GM12865 (cell line): Measurements from ENCODE around the gene HOXD3.

Experiments used
- DNase-seq: peaks from one replicate; pipeline ENCODE4 v3.0.0; 2010; ENCODE audit warnings: low read depth
- H3K4me3 ChIP-seq: 2 replicates; pipeline ENCODE4 v1.5.1; 2011; ENCODE audit warnings: mild to moderate bottlenecking, low read depth, low read length, control low read depth
- TF ChIP-seq, protein P1 (sequence below): IDR thresholded peaks from 2 replicates; pipeline ENCODE4 v1.5.1; 2011; ENCODE audit warnings: low read length, control low read depth, low read depth, inconsistent platforms; ENCODE audit not compliant: insufficient read depth; ENCODE audit errors: missing control alignments

Gene HOXD3

DNA sequence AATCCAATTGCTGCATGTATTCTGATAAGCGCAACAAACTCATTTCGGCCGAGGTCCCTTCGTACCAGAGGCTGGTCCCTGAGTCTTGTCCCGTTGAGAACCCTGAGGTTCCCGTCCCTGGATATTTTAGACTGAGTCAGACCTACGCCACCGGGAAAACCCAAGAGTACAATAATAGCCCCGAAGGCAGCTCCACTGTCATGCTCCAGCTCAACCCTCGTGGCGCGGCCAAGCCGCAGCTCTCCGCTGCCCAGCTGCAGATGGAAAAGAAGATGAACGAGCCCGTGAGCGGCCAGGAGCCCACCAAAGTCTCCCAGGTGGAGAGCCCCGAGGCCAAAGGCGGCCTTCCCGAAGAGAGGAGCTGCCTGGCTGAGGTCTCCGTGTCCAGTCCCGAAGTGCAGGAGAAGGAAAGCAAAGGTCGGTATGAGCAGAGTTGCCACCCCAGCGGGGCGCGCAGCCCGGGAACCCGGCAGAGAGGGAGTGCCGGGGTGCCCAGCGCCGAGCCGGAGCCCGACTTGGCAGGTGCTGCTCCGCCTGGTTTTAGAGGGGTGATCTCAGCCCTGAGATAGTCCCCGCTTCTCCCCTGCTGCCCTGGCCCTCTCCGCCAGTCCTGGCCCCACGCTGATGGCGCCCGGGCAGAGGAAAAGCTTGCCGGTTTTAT lies 39.8 kb upstream of the HOXD3 start:
- DNase-seq = no peak
- no peak overlapping the region for H3K4me3 ChIP-seq
- TF ChIP-seq, protein P1, sequence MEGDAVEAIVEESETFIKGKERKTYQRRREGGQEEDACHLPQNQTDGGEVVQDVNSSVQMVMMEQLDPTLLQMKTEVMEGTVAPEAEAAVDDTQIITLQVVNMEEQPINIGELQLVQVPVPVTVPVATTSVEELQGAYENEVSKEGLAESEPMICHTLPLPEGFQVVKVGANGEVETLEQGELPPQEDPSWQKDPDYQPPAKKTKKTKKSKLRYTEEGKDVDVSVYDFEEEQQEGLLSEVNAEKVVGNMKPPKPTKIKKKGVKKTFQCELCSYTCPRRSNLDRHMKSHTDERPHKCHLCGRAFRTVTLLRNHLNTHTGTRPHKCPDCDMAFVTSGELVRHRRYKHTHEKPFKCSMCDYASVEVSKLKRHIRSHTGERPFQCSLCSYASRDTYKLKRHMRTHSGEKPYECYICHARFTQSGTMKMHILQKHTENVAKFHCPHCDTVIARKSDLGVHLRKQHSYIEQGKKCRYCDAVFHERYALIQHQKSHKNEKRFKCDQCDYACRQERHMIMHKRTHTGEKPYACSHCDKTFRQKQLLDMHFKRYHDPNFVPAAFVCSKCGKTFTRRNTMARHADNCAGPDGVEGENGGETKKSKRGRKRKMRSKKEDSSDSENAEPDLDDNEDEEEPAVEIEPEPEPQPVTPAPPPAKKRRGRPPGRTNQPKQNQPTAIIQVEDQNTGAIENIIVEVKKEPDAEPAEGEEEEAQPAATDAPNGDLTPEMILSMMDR = no peak

DNA sequence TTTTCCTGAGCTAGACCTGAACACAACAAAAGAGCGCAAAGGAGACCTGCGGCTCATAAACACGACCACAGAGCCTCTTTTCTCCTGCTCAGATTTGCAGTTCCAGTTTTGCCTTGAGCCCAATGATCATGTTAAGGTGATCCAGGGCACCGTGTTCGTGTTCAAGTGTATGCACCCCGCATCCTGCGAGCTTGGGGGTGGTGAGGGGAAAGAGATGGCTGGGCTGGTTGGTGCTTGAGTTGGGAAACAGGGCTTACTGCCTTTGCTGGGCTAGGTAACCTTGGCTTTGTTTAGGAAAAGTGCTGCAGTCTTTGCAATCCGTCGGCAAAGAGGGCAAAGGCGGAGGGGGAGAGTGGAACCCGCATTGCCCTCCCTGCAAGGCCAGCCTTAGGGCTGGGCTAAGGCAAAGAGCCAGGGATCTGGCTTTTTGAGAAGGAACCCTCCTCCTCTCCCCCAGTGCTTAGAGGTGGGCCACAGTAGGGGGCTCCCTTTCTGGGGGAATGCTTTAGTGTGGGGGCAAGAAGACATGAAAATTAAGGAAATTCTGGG lies 39.2 kb upstream of the HOXD3 start:
- no peak overlapping the region for H3K4me3 ChIP-seq
- no peak for DNase-seq
- TF ChIP-seq, protein P1 = no peak

GRCh38 chr2:176118601-176119339 lies 38.3 kb upstream of the HOXD3 start:
- no peak overlapping the region for H3K4me3 ChIP-seq
- TF ChIP-seq, protein P1 = peak; percentile 38
- DNase-seq = peak; percentile 58

GRCh38 chr2:176120364-176121189 lies 36.5 kb upstream of the HOXD3 start:
- no peak overlapping the region for H3K4me3 ChIP-seq
- no peak for DNase-seq
- TF ChIP-seq, protein P1 = no peak

GRCh38 chr2:176121190-176122051 lies 35.7 kb upstream of the HOXD3 start:
- TF ChIP-seq, protein P1 = no peak
- DNase-seq = no peak
- H3K4me3 ChIP-seq = no peak overlapping the region
